Central memory CD8-positive, alpha-beta T cell (primary cell): Measurements from ENCODE around the gene CHMP5.

Experiments used
- ATAC-seq: fragments of 150-1000 bp; cut with Tn5 transposase; replicated peaks from 2 replicates; pipeline ENCODE4 v1.10.0; 2022; ENCODE audit warnings: mild to moderate bottlenecking, moderate FRiP score, moderate number of reproducible peaks; ENCODE audit not compliant: poor library complexity, severe bottlenecking; ENCODE audit errors: extremely low read depth
- DNase-seq, 2 donors: peaks; one replicate each; pipeline ENCODE4 v3.0.0; 2021; ENCODE audit warnings: low spot score in 2 of 2
- H3K27ac Mint-ChIP-seq: one replicate; pipeline ENCODE4 v1.8.0; 2022; ENCODE audit warnings: low read depth, mild to moderate bottlenecking, moderate library complexity, mixed read lengths
- H3K27me3 Mint-ChIP-seq: one replicate; pipeline ENCODE4 v1.8.0; 2022; ENCODE audit warnings: mixed read lengths
- H3K36me3 Mint-ChIP-seq: one replicate; pipeline ENCODE4 v1.8.0; 2022; ENCODE audit warnings: mild to moderate bottlenecking, moderate library complexity, mixed read lengths; ENCODE audit not compliant: insufficient read depth
- H3K4me1 Mint-ChIP-seq: one replicate; pipeline ENCODE4 v1.8.0; 2022; ENCODE audit warnings: mixed read lengths
- H3K4me3 Mint-ChIP-seq: one replicate; pipeline ENCODE4 v1.8.0; 2022; ENCODE audit warnings: mild to moderate bottlenecking, moderate library complexity, mixed read lengths
- H3K9me3 Mint-ChIP-seq: one replicate; pipeline ENCODE4 v1.8.0; 2022; ENCODE audit warnings: mixed read lengths

CHMP5 gene

DNA sequence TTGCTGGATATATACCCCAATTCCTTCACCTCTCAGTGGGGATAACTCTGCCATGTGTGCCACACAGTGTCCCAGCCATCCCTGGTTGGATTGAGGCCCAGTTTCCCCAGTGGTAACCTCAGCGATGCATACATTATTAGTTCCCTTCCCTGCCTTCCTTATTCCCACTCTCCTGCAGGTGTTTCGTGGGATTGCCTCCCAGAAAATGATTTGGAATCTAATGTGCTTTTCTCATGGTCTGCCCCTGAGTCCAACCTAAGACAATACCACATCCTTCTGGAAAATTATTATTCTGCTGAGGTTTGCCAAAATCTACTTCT lies 33.3 kb upstream of the CHMP5 start:
- peaks cover 1% of the 10 kb centered on the region for H3K36me3 Mint-ChIP-seq
- no peak overlapping the region for H3K4me3 Mint-ChIP-seq
- no peak overlapping the region for H3K27ac Mint-ChIP-seq
- H3K27me3 Mint-ChIP-seq: peaks cover 14% of the 10 kb centered on the region
- DNase-seq (no peak), ATAC-seq (no peak)
- H3K4me1 Mint-ChIP-seq: no peaks in the 10 kb centered on the region
- no peaks in the 10 kb centered on the region for H3K9me3 Mint-ChIP-seq

DNA sequence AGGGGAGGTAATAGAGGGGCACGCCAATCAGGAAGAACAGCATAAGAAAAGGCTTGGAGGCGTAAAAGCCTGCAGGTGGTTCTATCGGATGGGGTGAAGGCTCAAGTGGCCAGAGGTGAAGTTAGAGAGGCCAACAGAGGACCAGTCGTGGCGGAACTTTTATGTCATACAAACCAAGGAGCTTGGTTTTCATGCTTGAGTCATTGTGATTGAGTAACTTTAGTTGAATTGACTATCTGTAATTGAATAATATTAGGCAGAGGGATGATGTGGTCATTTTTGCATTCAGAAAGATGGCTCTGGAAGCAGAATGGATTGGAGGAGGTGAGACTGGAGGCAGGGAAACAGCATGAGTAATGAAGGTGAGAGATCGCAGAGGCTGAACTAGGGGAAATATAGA lies 32.0 kb upstream of the CHMP5 start:
- H3K36me3 Mint-ChIP-seq: no peaks in the 10 kb centered on the region
- peaks cover 14% of the 10 kb centered on the region for H3K27me3 Mint-ChIP-seq
- no peak overlapping the region for H3K4me3 Mint-ChIP-seq
- H3K9me3 Mint-ChIP-seq: no peaks in the 10 kb centered on the region
- H3K27ac Mint-ChIP-seq: no peak overlapping the region
- no peak for ATAC-seq
- no peak for DNase-seq
- no peaks in the 10 kb centered on the region for H3K4me1 Mint-ChIP-seq

DNA sequence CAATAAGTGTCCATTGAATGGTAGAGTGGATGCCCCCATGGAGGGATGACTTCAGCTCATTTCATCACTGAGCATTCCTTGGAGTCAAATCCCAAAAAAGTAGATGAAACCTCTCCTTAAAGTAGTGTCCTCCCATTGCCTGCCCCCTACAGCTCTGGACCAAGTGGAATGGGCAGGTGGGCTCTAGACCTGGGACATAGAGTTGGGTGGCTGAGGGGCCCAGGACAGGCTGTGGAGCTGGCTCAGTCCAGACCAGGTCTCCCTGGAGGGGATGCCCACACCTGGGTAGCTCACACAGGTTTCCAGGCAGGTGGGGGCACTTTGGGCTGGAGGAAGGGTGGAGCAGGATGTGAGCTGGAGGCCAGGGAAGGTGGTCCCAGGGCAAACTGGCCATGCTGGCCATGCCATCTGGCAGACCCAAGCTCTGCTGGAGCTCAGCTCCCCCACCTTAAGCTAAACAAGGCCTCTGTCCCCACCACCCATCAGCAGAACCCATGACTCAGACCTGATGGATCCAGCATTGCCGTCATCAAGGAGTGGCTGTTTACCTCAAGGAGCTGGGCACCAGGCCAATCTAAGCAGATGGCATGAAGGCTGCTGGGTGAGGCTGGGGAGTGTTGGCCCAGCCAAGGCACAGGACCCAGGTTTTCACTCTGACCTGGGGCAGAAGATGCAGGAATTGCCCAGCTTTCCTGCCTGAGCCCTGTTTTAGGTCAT lies 31.1 kb upstream of the CHMP5 start:
- Mint-ChIP-seq H3K9me3 (no peaks in the 10 kb centered on the region), H3K27ac (no peak overlapping the region), H3K36me3 (no peaks in the 10 kb centered on the region), H3K4me1 (no peaks in the 10 kb centered on the region), H3K27me3 (peaks cover 14% of the 10 kb centered on the region), H3K4me3 (no peak overlapping the region)
- DNase-seq (no peak), ATAC-seq (no peak)

DNA sequence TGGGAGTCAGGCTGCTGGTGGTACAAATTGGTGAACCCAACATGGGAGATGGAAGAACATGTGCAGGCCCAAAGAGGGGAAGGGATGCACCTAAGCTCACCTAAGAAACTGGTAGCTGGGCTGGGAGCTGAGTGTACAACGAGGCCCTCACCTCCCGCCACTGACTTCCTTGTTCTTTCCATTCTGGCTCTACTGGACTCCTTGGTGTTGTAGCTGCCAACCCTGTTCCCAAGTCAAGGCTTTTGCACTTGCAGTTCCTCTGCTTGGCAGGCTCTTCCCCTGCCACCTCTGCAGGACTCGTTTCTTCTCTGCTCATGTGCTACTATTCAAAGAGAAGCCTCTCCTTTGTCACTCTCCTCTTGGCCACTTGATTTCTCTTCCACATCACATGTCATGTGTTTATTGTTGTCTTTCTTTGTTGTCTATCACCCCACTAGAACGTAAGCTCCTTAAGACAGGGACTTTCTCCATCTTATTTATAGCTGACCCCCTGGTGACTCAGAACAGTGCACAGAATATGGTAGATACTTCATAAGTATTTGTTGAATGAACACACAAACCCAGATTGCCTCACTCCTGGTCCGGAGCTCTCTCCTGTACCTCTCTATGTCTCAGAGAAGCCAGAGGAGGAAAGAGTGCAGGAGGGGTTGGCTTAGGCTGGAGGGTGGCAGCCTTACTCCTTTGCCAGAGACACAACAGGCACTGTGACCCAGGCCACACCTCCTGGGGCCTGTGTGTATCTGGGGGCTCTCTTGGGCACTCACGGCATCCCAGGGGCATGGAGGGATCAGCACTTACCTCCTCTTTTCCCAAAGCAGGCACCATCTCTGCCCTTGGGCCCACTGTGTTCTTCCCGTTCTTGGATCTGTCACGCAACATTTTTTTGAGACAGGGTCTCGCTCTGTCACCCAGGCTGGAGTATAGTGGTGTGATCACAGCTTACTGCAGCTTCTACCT lies 30.1 kb upstream of the CHMP5 start:
- H3K9me3 Mint-ChIP-seq: no peaks in the 10 kb centered on the region
- DNase-seq: no peak

DNA sequence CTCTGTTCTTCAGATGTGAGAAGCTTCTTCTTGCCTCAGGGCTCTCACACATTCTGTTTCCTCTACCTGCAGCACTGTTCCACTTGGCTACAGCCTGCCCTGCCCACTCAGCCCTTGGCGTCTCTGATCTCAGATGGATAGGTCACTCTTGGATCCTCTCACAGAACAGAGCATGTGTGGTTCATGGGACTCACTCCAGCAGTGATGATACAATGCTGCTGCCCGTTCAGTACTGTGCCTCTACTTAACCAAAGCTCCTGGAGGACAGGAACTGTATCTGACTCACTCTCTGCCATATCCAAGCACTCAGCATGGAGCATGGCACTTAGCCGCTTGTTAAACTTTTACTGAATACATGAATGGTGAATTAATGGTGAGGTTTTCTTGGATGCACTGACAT lies 28.3 kb upstream of the CHMP5 start:
- Mint-ChIP-seq H3K36me3 (no peaks in the 10 kb centered on the region), H3K27me3 (peaks cover 32% of the 10 kb centered on the region), H3K9me3 (no peaks in the 10 kb centered on the region), H3K4me1 (peaks cover 5% of the 10 kb centered on the region), H3K27ac (no peak overlapping the region), H3K4me3 (no peak overlapping the region)
- DNase-seq (no peak), ATAC-seq (no peak)

More for the DNA sequence above, 30.1 kb upstream of the CHMP5 start:
- Mint-ChIP-seq H3K36me3 (no peaks in the 10 kb centered on the region), H3K27me3 (peaks cover 15% of the 10 kb centered on the region), H3K4me3 (no peak overlapping the region), H3K4me1 (peaks cover 3% of the 10 kb centered on the region), H3K27ac (no peak overlapping the region)
- no peak for ATAC-seq

DNA sequence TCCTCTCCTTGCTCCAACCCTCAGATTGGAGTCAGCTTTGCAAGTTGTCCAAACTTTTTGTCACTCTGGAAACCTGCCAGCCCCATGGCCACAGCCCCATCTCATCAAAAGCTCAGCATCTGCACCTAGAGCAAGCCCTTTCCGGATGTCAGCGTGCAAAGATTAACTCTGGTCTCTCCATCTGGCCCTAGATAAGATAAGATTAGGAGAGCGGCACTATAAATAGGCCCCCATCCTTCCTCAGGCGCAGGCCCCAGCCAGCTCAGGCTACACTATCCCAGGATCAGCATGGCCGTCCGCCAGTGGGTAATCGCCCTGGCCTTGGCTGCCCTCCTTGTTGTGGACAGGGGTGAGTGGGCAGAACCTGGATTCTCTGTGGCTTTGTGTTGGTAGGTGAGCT lies 24.9 kb upstream of the CHMP5 start, which contains the start of gene SPINK4:
SPINK4 (plus strand) TSS at position 247 of the 400 bp plus-strand sequence; CDS start at position 289, 42 bp downstream.
- no peak within 1 kb of the TSS for H3K27ac Mint-ChIP-seq
- H3K9me3 Mint-ChIP-seq: no peaks in the 10 kb centered on the region
- H3K36me3 Mint-ChIP-seq: peaks cover 2% of the 10 kb centered on the region
- H3K4me3 Mint-ChIP-seq: no peak within 1 kb of the TSS
- H3K4me1 Mint-ChIP-seq: peaks cover 5% of the 10 kb centered on the region
- ATAC-seq (no peak), DNase-seq (no peak)
- peaks cover 41% of the 10 kb centered on the region for H3K27me3 Mint-ChIP-seq

DNA sequence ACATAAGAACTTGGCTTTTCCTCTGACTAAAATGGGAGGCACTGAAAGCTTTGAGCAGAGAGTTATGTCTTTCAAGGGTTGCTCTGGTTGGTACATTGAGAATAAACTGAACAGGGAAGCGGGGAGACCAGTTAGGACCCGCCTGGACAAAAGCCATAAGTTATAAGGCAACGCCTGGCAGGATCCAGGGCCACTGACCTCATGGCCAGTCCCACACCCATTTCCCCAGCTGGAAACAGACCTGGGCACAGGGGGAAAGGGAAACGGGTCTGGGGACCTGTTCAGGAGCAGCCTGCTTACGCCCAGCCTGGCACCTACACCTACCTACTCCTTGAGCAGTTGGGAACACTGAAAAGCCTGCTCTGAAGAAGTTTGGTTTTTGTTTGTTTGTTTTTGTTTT lies 23.6 kb upstream of the CHMP5 start:
- H3K27me3 Mint-ChIP-seq: peaks cover 29% of the 10 kb centered on the region
- DNase-seq (no peak), ATAC-seq (no peak)
- H3K9me3 Mint-ChIP-seq: no peaks in the 10 kb centered on the region
- H3K27ac Mint-ChIP-seq: no peak overlapping the region
- peaks cover 5% of the 10 kb centered on the region for H3K4me1 Mint-ChIP-seq
- H3K36me3 Mint-ChIP-seq: peaks cover 4% of the 10 kb centered on the region
- H3K4me3 Mint-ChIP-seq: no peak overlapping the region

DNA sequence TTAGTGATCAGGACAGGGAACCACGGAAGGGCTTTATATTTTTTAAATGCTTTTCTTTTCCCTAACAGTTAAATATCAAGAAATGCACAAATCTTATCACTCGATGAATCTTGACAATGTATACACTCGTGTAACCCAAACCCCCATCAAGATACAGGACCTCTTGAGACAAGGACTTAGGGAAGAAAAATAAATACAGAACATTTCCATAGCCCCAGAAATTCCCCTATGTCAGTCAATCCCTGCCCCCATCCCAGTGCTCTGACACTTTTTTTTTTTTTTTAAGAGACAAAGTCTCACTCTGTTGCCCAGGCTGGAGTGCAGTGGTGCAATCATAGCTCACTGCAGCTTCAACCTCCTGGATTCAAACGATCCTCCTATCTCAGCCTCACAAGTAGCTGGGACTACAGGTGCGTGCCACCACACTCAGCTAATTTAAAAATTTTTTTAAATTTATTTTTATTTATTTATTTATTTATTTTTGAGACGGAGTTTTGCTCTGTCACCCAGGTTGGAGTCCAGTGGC lies 22.2 kb upstream of the CHMP5 start:
- ATAC-seq (no peak), DNase-seq (no peak)
- Mint-ChIP-seq H3K36me3 (peaks cover 4% of the 10 kb centered on the region), H3K27me3 (peaks cover 27% of the 10 kb centered on the region), H3K9me3 (no peaks in the 10 kb centered on the region), H3K4me1 (peaks cover 5% of the 10 kb centered on the region), H3K4me3 (no peak overlapping the region), H3K27ac (no peak overlapping the region)

DNA sequence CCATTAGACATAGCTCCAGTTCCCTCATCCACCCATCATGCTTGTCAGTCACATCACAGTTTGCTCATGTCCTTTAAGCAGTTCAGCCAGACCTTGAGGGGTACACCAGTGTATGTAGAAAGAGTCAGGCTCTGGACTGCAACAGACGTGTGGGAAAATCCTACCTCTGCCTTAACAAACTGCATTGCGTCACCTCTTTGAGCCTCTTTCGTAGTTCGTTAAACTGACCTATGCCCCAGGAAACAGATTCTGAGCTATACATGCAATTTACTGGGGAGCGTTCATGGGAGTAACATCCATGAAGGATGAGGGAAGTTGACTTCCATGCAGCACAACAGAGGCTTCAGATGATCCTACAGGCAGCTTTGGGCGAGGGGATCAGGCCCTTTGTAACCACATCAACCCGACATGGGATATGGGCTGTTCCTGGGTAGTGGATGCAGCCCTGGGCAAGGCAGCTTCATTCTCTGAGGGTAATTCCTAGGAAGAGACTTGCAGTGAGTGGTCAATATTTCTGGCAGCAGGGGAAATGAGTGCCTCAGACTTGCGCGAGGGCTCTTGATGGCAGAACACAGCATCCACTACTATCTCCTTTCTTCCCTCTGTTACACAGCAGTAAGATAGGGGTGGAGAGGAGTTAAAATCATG lies 20.6 kb upstream of the CHMP5 start:
- Mint-ChIP-seq H3K4me1 (peaks cover 5% of the 10 kb centered on the region), H3K27ac (no peak overlapping the region), H3K36me3 (peaks cover 6% of the 10 kb centered on the region), H3K9me3 (no peaks in the 10 kb centered on the region), H3K4me3 (no peak overlapping the region), H3K27me3 (peaks cover 27% of the 10 kb centered on the region)
- DNase-seq (no peak), ATAC-seq (no peak)

DNA sequence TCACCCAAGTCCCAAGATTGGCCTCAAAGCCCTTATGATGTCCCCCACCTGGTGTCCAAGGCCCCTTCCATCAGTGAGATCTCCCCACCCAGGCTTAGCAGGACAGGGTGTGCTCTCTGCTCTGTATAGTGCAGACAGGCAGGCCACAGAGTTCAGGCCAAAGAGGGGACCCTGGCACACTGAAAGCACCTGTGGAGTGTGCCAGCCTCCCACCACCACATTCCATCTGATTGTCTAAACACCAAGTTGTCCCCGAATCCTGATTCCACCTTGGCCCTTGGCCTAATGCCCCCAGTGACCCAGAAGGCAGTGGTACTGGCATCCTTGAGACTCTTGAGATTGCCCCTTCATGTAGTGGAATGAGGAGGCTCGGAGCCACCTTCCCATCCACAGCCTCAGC lies 19.5 kb upstream of the CHMP5 start:
- no peaks in the 10 kb centered on the region for H3K9me3 Mint-ChIP-seq
- H3K27me3 Mint-ChIP-seq: peaks cover 20% of the 10 kb centered on the region
- H3K27ac Mint-ChIP-seq: no peak overlapping the region
- no peak for ATAC-seq
- H3K4me1 Mint-ChIP-seq: no peaks in the 10 kb centered on the region
- DNase-seq: no peak
- H3K4me3 Mint-ChIP-seq: no peak overlapping the region
- H3K36me3 Mint-ChIP-seq: peaks cover 6% of the 10 kb centered on the region

DNA sequence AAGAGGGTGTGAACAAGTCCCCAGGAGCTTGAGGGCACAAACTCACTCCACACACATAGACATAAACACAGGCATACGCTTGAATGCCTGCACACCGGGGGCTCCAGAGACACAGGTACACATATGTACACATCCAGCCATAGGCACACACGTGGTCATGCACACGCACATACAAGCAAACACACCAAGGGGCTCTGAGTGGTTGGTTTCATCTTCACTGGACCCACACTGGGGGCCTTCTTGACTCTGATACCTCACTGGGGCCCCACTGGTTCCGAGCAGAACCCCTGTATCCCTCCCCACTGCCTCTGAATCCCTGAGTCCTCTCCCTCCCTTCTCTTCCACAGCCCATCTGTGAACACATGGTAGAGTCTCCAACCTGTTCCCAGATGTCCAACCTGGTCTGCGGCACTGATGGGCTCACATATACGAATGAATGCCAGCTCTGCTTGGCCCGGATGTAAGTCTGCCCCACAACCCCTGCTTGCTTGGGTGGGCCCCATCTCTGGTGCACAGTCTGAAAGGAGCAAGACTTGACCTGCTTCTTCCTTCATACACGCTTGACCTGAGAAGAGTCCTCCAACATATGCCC lies 18.5 kb upstream of the CHMP5 start:
- Mint-ChIP-seq H3K27me3 (peaks cover 10% of the 10 kb centered on the region), H3K27ac (no peak overlapping the region), H3K36me3 (peaks cover 6% of the 10 kb centered on the region), H3K4me3 (no peak overlapping the region), H3K4me1 (no peaks in the 10 kb centered on the region), H3K9me3 (no peaks in the 10 kb centered on the region)
- ATAC-seq: no peak
- no peak for DNase-seq

DNA sequence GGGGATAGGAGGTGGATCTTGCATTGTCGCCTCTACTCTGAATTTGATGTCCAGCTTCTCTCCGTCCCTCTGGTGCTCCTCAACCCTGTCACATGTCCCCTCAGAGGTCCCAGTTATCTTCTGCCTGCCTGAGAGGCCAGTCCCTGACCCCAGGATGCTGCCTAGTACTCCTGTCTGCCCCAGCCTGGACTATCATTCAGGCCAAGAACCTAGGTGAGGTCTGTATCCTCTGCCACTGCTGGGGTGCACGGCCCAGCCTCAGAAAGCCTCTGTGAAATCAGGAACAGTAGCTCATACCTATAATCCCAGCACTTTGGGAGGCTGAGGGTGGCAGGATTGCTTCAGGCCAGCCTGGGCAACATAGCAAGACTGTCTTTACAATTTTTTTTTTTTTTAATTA lies 16.2 kb upstream of the CHMP5 start:
- DNase-seq (no peak), ATAC-seq (no peak)
- H3K27ac Mint-ChIP-seq: no peak overlapping the region
- H3K4me1 Mint-ChIP-seq: no peaks in the 10 kb centered on the region
- no peaks in the 10 kb centered on the region for H3K9me3 Mint-ChIP-seq
- H3K27me3 Mint-ChIP-seq: no peaks in the 10 kb centered on the region
- H3K4me3 Mint-ChIP-seq: no peak overlapping the region
- peaks cover 11% of the 10 kb centered on the region for H3K36me3 Mint-ChIP-seq
